ENCODE data around the gene CETP. TPM values are rescaled to one million over a fixed set of nuclear protein-coding genes. Genes with fewer than 3 reads are reported as not detected.

Gene CETP
- total and polyA plus RNA-seq, 4 donors, result 3.3 to 24.0 (median 6.3) TPM

GRCh38 chr16:56950051-56950450, 11.7 kb upstream of the CETP start:
- no peaks in the 10 kb centered on the region for H3K27me3 ChIP-seq (ENCODE audit: control insufficient read depth in 4 of 4, insufficient read depth in 4 of 4, low read length in 3 of 4)
- no peak for DNase-seq (ENCODE audit: low spot score)
- peaks cover 0 to 8% (median 4%) of the 10 kb centered on the region in 4 donors for H3K36me3 ChIP-seq (ENCODE audit: control insufficient read depth in 4 of 4, insufficient read depth in 3 of 4, low read depth in 1 of 4, low read length in 3 of 4)
- no peak overlapping the region for H3K9ac ChIP-seq (ENCODE audit: low read depth in 1 of 2, low read length in 2 of 2)
- peak overlapping the region in 1 of 2 donors; percentile 8 for H3K27ac ChIP-seq (ENCODE audit: low read depth in 1 of 2, low read length in 2 of 2)
- H3K4me1 ChIP-seq (ENCODE audit: control insufficient read depth in 4 of 4, insufficient read depth in 4 of 4, low read length in 3 of 4), result peaks cover 0 to 5% (median 2%) of the 10 kb centered on the region in 4 donors
- no peak overlapping the region for H3K4me3 ChIP-seq (ENCODE audit: low read depth in 1 of 3, low read length in 3 of 3)
- WGBS, result 70% methylated on average over 4 of the region's 4 CpGs
- no peaks in the 10 kb centered on the region for H3K9me3 ChIP-seq (ENCODE audit: control insufficient read depth in 4 of 4, low read length in 3 of 4)
- TF ChIP-seq MAX (IDR thresholded peaks at IDR 0.05) (no peak), HNF4G (IDR thresholded peaks at IDR 0.05) (no peak), RAD21 (IDR thresholded peaks at IDR 0.05) (no peak), EGR1 (IDR thresholded peaks at IDR 0.05; ENCODE audit: low read depth in 2 of 2) (no peak), ZBTB33 (IDR thresholded peaks at IDR 0.05) (no peak), FOXA1 (IDR thresholded peaks at IDR 0.05) (no peak), JUND (IDR thresholded peaks at IDR 0.05) (no peak), TAF1 (conservative IDR thresholded peaks at IDR 0.05) (no peak), ATF3 (IDR thresholded peaks at IDR 0.05) (no peak)

- Histone ChIP-seq H3K9ac (ENCODE audit: low read depth in 1 of 2, low read length in 2 of 2) (no peak overlapping the region), H3K27me3 (ENCODE audit: control insufficient read depth in 4 of 4, insufficient read depth in 4 of 4, low read length in 3 of 4) (no peaks in the 10 kb centered on the region), H3K9me3 (ENCODE audit: control insufficient read depth in 4 of 4, low read length in 3 of 4) (no peaks in the 10 kb centered on the region), H3K27ac (ENCODE audit: low read depth in 1 of 2, low read length in 2 of 2) (no peak overlapping the region), H3K36me3 (ENCODE audit: control insufficient read depth in 4 of 4, insufficient read depth in 3 of 4, low read depth in 1 of 4, low read length in 3 of 4) (peaks cover 0 to 5% (median under 1%) of the 10 kb centered on the region in 4 donors), H3K4me1 (ENCODE audit: control insufficient read depth in 4 of 4, insufficient read depth in 4 of 4, low read length in 3 of 4) (peaks cover 0 to 1% (median 0%) of the 10 kb centered on the region in 4 donors), H3K4me3 (ENCODE audit: low read depth in 1 of 3, low read length in 3 of 3) (no peak overlapping the region)
- WGBS, result 84% methylated on average over 7 of the region's 7 CpGs
- no peak for DNase-seq (ENCODE audit: low spot score)
- no peak for TF ChIP-seq REST (IDR thresholded peaks at IDR 0.05)
- TF ChIP-seq HNF4A (conservative IDR thresholded peaks at IDR 0.05), result no peak
- TF ChIP-seq SP1 (IDR thresholded peaks at IDR 0.05), result no peak
- no peak for TF ChIP-seq CTCF (IDR thresholded peaks at IDR 0.05; ENCODE audit: low read depth, low read length, missing input control)
These were observed 11.3 kb upstream of the CETP start for GRCh38 chr16:56950455-56950854.

All from liver (tissue), 9 donors.